SK-N-SH treated with all-trans-retinoic acid at 6 μM for 48 hours (cell line): ENCODE results near the gene TGM1.

Experiments
- ATAC-seq: fragments of 200-7000 bp; cut with Tn5 transposase; 3 replicates; pipeline ENCODE4 v1.9.1; 2020; ENCODE audit warnings: mild to moderate bottlenecking, moderate library complexity
- ARNTL ChIP-seq: fragments of 450-650 bp; formaldehyde crosslinking; IDR thresholded peaks from 2 replicates; pipeline ENCODE4 v1.5.0; 2020; ENCODE audit warnings: low read depth, mild to moderate bottlenecking, moderate library complexity, borderline replicate concordance
- BACH2 ChIP-seq: fragments of 250-450 bp; sonication (Bioruptor Pico); IDR thresholded peaks from 2 replicates; pipeline ENCODE4 v1.9.0; 2021; ENCODE audit warnings: mild to moderate bottlenecking, borderline replicate concordance
- CREB5 ChIP-seq: fragments of 250-450 bp; sonication (Bioruptor Pico); IDR thresholded peaks from 2 replicates; pipeline ENCODE4 v1.5.1; 2020; ENCODE audit warnings: low read depth, mild to moderate bottlenecking, moderate library complexity
- CSRNP3 ChIP-seq: fragments of 250-450 bp; sonication (Bioruptor Pico); IDR thresholded peaks from 2 replicates; pipeline ENCODE4 v1.5.1; 2021; ENCODE audit warnings: mild to moderate bottlenecking, moderate library complexity
- ESRRG ChIP-seq: fragments of 250-450 bp; sonication (Bioruptor Pico); IDR thresholded peaks from 2 replicates; pipeline ENCODE4 v1.6.1; 2021; ENCODE audit warnings: mild to moderate bottlenecking
- GLIS3 ChIP-seq: fragments of 250-450 bp; sonication (Bioruptor Pico); IDR thresholded peaks from 2 replicates; pipeline ENCODE4 v1.5.0; 2020; ENCODE audit warnings: mild to moderate bottlenecking, moderate library complexity
- ISL1 ChIP-seq: fragments of 250-450 bp; sonication (Bioruptor Pico); IDR thresholded peaks from 2 replicates; pipeline ENCODE4 v2.1.2; 2022; ENCODE audit warnings: mild to moderate bottlenecking, moderate library complexity
- OSR1 ChIP-seq: fragments of 250-450 bp; sonication (Bioruptor Pico); IDR thresholded peaks from 2 replicates; pipeline ENCODE4 v1.8.0; 2022; ENCODE audit warnings: moderate library complexity, mild to moderate bottlenecking, inconsistent platforms
- PPARA ChIP-seq: fragments of 250-450 bp; sonication (Bioruptor Pico); IDR thresholded peaks from 2 replicates; pipeline ENCODE4 v1.5.0; 2020; ENCODE audit warnings: mild to moderate bottlenecking, borderline replicate concordance
- RARB ChIP-seq: fragments of 250-450 bp; sonication (Bioruptor Pico); IDR thresholded peaks from 2 replicates; pipeline ENCODE4 v1.8.0; 2021; ENCODE audit warnings: mild to moderate bottlenecking, moderate library complexity
- SNAI2 ChIP-seq: fragments of 250-450 bp; sonication (Bioruptor Pico); IDR thresholded peaks from 2 replicates; pipeline ENCODE4 v1.5.0; 2020; ENCODE audit warnings: mild to moderate bottlenecking, moderate library complexity
- TCF4 ChIP-seq: fragments of 250-450 bp; sonication (Bioruptor Pico); IDR thresholded peaks from 2 replicates; pipeline ENCODE4 v1.8.0; 2021; ENCODE audit warnings: mild to moderate bottlenecking, moderate library complexity, borderline replicate concordance
- TOX ChIP-seq: fragments of 250-450 bp; sonication (Bioruptor Pico); IDR thresholded peaks from 2 replicates; pipeline ENCODE4 v1.8.0; 2021; ENCODE audit warnings: mild to moderate bottlenecking, moderate library complexity, borderline replicate concordance
- ZFP3 ChIP-seq: fragments of 250-450 bp; sonication (Bioruptor Pico); IDR thresholded peaks from 2 replicates; pipeline ENCODE4 v1.5.0; 2020; ENCODE audit warnings: mild to moderate bottlenecking, moderate library complexity
- ZFP30 ChIP-seq: fragments of 450-650 bp; formaldehyde crosslinking; IDR thresholded peaks from 2 replicates; pipeline ENCODE4 v1.5.0; 2022; ENCODE audit warnings: mild to moderate bottlenecking, moderate library complexity
- ZNF565 ChIP-seq: fragments of 450-650 bp; formaldehyde crosslinking; conservative IDR thresholded peaks from 2 replicates; pipeline ENCODE4 v1.5.0; 2020; ENCODE audit warnings: low read depth, mild to moderate bottlenecking, moderate library complexity
- ZNF70 ChIP-seq: fragments of 450-650 bp; formaldehyde crosslinking; IDR thresholded peaks from 2 replicates; pipeline ENCODE4 v1.5.0; 2020; ENCODE audit warnings: mild to moderate bottlenecking, moderate library complexity
- ZNF8 ChIP-seq: fragments of 450-650 bp; formaldehyde crosslinking; IDR thresholded peaks from 2 replicates; pipeline ENCODE4 v1.5.0; 2020; ENCODE audit warnings: mild to moderate bottlenecking, moderate library complexity
- TF ChIP-seq, protein P1 (sequence below): fragments of 250-450 bp; sonication (Bioruptor Pico); IDR thresholded peaks from 2 replicates; pipeline ENCODE4 v1.5.0; 2020; ENCODE audit warnings: mild to moderate bottlenecking, moderate library complexity
- TF ChIP-seq, protein P2 (sequence below): fragments of 250-450 bp; sonication (Bioruptor Pico); IDR thresholded peaks from 2 replicates; pipeline ENCODE4 v1.8.0; 2021; ENCODE audit warnings: low read depth, mild to moderate bottlenecking, moderate library complexity, borderline replicate concordance

Gene TGM1

GRCh38 chr14:24240110-24240918 is 22.7 kb downstream of the TGM1 start:
- no peak for ATAC-seq
- no peak for TF ChIP-seq SNAI2 (CRISPR knock-in tag)
- no peak for TF ChIP-seq TCF4 (CRISPR knock-in tag)
- no peak for TF ChIP-seq ARNTL (CRISPR knock-in tag)
- TF ChIP-seq, all 23 proteins: peak for 0

GRCh38 chr14:24238527-24239037 is 24.4 kb downstream of the TGM1 start:
- no peak for ATAC-seq
- TF ChIP-seq TCF4 (CRISPR knock-in tag) (no peak), ISL1 (no peak), GLIS3 (CRISPR knock-in tag) (no peak), CSRNP3 (CRISPR knock-in tag) (no peak), ZNF8 (no peak), TOX (CRISPR knock-in tag) (no peak), BACH2 (no peak), ZFP3 (CRISPR knock-in tag) (no peak), ZFP30 (CRISPR knock-in tag) (no peak), ESRRG (CRISPR knock-in tag) (no peak), OSR1 (no peak), ZNF565 (CRISPR knock-in tag) (no peak), CREB5 (CRISPR knock-in tag) (no peak), RARB (CRISPR knock-in tag) (no peak)
- TF ChIP-seq, protein P1, sequence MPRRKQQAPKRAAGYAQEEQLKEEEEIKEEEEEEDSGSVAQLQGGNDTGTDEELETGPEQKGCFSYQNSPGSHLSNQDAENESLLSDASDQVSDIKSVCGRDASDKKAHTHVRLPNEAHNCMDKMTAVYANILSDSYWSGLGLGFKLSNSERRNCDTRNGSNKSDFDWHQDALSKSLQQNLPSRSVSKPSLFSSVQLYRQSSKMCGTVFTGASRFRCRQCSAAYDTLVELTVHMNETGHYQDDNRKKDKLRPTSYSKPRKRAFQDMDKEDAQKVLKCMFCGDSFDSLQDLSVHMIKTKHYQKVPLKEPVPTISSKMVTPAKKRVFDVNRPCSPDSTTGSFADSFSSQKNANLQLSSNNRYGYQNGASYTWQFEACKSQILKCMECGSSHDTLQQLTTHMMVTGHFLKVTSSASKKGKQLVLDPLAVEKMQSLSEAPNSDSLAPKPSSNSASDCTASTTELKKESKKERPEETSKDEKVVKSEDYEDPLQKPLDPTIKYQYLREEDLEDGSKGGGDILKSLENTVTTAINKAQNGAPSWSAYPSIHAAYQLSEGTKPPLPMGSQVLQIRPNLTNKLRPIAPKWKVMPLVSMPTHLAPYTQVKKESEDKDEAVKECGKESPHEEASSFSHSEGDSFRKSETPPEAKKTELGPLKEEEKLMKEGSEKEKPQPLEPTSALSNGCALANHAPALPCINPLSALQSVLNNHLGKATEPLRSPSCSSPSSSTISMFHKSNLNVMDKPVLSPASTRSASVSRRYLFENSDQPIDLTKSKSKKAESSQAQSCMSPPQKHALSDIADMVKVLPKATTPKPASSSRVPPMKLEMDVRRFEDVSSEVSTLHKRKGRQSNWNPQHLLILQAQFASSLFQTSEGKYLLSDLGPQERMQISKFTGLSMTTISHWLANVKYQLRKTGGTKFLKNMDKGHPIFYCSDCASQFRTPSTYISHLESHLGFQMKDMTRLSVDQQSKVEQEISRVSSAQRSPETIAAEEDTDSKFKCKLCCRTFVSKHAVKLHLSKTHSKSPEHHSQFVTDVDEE (CRISPR knock-in tag): no peak
- TF ChIP-seq, protein P2, sequence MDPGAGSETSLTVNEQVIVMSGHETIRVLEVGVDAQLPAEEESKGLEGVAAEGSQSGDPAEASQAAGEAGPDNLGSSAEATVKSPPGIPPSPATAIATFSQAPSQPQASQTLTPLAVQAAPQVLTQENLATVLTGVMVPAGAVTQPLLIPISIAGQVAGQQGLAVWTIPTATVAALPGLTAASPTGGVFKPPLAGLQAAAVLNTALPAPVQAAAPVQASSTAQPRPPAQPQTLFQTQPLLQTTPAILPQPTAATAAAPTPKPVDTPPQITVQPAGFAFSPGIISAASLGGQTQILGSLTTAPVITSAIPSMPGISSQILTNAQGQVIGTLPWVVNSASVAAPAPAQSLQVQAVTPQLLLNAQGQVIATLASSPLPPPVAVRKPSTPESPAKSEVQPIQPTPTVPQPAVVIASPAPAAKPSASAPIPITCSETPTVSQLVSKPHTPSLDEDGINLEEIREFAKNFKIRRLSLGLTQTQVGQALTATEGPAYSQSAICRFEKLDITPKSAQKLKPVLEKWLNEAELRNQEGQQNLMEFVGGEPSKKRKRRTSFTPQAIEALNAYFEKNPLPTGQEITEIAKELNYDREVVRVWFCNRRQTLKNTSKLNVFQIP (CRISPR knock-in tag): no peak
- TF ChIP-seq, all 23 proteins: peak for 0

DNA sequence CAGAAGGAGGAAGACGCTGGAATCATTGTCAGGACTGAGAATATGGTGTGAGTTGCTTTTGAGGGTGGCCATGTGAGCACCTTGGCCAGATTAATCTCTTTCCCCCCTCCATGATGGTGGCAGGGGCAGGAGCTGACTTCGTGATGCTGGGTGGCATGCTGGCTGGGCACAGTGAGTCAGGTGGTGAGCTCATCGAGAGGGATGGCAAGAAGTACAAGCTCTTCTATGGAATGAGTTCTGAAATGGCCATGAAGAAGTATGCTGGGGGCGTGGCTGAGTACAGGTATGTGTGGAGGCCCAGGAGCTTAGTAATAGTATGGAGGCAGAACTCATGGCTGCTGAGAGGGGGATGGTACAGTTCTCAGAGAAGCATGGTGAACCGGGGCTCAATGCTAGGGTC is 24.9 kb downstream of the TGM1 start:
- TF ChIP-seq ZNF8 (no peak), ZFP30 (CRISPR knock-in tag) (no peak), ZNF70 (CRISPR knock-in tag) (no peak), PPARA (CRISPR knock-in tag) (no peak), TCF4 (CRISPR knock-in tag) (no peak), CREB5 (CRISPR knock-in tag) (no peak), RARB (CRISPR knock-in tag) (no peak), ARNTL (CRISPR knock-in tag) (no peak), CSRNP3 (CRISPR knock-in tag) (no peak)
- ATAC-seq: no peak
